Fibroblast of upper back skin (primary cell): ENCODE results near the gene CNOT8.

ENCODE experiments used
- DNase-seq: peaks from one replicate; pipeline ENCODE4 v3.0.0-alpha.2; 2013

The CNOT8 gene

GRCh38 chr5:154836225-154836624, 22.2 kb upstream of the CNOT8 start:
- no peak for DNase-seq

- no peak for DNase-seq
Observed at GRCh38 chr5:154837009-154837901, 21.2 kb upstream of the CNOT8 start.

GRCh38 chr5:154840435-154841272, 17.8 kb upstream of the CNOT8 start:
- DNase-seq = no peak

- no peak for DNase-seq
Observed at GRCh38 chr5:154841273-154841661, 17.2 kb upstream of the CNOT8 start.

GRCh38 chr5:154842689-154843530, 15.5 kb upstream of the CNOT8 start:
- DNase-seq = no peak

- DNase-seq = no peak
Observed at GRCh38 chr5:154844809-154845208, 13.6 kb upstream of the CNOT8 start.

GRCh38 chr5:154849264-154849785, 9.1 kb upstream of the CNOT8 start:
- DNase-seq = no peak

DNA sequence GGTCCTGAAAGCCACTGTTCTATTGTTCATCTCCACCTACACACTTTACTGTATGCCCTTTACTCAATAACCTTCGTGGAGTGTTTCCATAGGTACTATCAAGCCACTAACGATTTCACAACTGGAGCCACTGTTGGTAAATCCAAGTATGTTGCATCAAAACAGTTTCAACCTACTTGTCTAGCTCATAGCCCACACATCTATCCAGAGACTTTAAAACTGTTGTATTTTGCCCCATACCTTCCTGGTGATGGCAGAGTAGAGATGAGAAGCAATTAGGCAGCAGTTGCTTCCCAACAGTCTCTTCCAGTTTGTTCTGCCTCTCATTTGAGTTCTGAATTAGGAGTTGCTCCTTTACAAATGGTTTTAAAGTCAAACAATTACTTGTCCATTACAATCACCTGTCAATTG, 8.6 kb upstream of the CNOT8 start:
- DNase-seq = no peak

GRCh38 chr5:154850255-154851062, 8.0 kb upstream of the CNOT8 start, which contains the start of gene FAXDC2:
FAXDC2 (minus strand) TSS chr5:154850603; CDS start chr5:154838178, 12,425 bp downstream.
- DNase-seq = peak; percentile 74

DNA sequence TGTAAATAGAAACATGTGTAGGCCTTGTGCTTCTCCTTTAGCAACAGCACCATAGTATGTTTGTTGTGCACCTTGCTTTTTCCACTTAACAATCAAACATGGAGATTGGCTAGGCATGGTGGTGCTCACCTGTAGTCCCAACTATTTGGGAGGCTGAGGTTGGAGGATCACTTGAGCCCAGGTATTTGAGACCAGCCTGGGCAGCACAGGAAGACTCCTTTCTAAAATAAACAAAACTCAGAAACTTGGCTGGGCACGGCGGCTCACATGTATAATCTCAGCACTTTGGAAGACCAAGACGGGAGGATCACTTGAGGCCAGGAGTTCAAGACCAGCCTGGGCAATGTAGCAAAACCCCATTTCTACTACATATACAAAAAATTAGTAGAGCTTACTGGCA, 7.1 kb upstream of the CNOT8 start:
- DNase-seq = no peak

GRCh38 chr5:154857530-154858296, 714 bp upstream of the CNOT8 start:
- peak; percentile 98 for DNase-seq

DNA sequence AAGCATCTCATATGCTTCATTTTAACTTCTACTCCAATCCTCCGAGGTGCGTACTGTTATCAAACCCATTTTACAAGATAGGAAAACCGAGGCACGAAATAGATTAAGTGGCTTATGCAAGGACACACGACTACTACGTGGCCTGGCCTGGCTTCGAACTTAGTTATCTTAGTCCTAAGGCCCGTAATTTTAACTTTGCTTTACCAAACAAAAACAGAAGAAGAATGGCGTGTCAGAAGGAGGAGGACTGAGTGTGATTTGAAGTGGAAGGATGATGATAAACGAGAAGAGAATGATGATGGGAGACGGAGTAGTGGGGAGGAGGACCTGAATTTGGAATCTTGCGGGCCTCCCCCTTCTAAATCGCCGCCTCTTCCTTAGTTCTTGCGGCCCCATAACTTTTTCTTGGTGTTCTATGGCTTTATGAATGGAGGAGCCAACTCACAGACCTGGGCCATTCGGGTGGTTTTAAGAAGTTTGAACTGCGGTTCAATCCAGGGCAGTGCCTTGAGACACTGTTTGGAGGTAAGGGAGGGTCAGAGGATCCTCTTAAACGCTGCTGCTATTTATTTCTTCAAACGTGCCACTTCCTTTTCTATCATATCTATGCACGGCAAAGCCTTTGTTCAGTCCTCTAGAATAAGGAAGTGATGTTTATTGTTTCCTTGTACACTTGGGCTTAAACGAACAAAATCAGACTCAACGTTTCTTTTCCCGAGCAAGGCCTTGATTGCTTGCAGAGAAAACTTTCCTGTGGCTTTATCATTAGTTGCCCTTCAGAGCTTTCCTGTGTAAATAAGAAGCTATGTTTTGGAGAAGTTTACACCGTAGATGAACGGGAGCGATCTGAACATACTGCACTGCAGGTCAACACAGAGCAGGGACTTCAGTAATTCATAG, 795 bp downstream of the CNOT8 start:
- no peak for DNase-seq

DNA sequence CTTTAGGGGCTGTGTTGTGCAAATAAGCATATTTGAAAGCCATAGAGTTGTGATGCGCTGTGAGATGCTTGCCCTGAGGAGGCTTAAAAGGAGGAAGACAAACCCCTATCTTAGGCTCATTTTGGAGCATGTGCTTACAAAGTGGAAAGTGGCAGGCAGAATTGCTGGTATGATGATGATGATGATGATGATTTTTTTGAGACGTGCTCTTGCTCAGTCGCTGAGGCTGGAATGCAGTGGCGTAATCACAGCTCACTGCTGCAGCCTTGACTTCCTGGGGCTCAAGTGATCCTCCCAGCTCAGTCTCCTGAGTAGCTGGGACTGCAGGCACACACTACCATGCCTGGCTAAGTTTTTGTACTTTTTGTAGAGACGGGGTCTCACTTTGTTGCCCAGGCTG, 1.7 kb downstream of the CNOT8 start:
- peak; percentile 67 for DNase-seq

DNA sequence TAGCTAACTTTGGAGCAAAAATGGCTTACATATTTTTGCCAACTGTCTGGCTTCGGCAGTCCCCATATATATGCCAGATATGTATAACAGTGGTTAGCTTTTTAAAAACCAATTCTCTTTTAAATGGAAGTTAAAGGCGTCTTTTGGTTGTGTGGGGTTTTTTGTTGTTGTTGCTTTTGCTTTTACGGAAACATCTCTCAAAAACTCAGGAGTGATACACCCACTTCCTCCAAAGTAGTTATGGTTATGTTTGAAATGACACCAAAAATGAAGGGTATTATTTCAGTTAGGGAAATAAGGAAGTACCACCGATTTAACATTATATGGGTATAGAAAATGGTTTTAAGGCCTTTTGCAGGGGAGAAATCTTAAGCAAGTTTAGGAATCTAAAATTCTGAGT, 2.3 kb downstream of the CNOT8 start:
- no peak for DNase-seq

GRCh38 chr5:154861946-154862345, 3.5 kb downstream of the CNOT8 start:
- no peak for DNase-seq

- no peak for DNase-seq
Observed at GRCh38 chr5:154862766-154863165, 4.3 kb downstream of the CNOT8 start.

GRCh38 chr5:154863291-154864080, 5.1 kb downstream of the CNOT8 start:
- DNase-seq = no peak

GRCh38 chr5:154865466-154866184, 7.2 kb downstream of the CNOT8 start:
- no peak for DNase-seq
